ENCODE measurements around the gene BICC1.

DNA sequence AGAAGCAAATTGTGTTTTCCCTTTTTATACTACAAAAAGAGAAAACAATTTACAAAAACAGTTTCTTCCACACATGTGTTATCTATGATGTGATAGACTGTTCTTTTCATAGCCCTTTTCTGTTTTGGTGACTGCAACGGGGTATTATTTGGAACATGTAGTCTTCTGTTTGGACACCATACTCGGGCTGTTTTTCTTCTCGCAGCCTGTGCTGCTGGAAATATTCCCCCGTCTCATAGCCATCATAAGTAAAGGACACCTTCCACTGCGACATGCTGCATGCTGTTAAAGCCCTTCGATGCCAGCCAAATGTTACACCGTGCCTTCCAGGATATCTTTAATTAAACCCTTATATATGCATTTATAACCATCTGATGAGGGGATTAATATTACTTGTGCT, 222.4 kb downstream of the BICC1 start:
- TF ChIP-seq POLR2AphosphoS5 (IDR thresholded peaks at IDR 0.05; ENCODE audit: low read depth, low read length) (no peak), REST (IDR thresholded peaks at IDR 0.05; ENCODE audit: insufficient read depth in 1 of 2, low read depth in 2 of 2, low read length in 2 of 2) (no peak), TAF1 (IDR thresholded peaks at IDR 0.05; ENCODE audit: borderline replicate concordance, insufficient read depth, low read length) (no peak), SIN3A (IDR thresholded peaks at IDR 0.05; ENCODE audit: borderline replicate concordance, insufficient read depth, low read length) (no peak), FOXP2 (optimal IDR thresholded peaks at IDR 0.05; ENCODE audit: borderline replicate concordance, extremely low read depth, extremely low read length, insufficient read depth) (no peak)
